ENCODE measurements around the gene THRB. TPM values are rescaled to one million over a fixed set of nuclear protein-coding genes. Genes with fewer than 3 reads are reported as not detected.
"Not testable (repeated sequence)": the region's sequence is repeated elsewhere in the genome, so short reads cannot be mapped to it uniquely, and the experiment has no call there.

THRB gene
- total RNA-seq, 1 donor from 2014 or later: 4.7 TPM

DNA sequence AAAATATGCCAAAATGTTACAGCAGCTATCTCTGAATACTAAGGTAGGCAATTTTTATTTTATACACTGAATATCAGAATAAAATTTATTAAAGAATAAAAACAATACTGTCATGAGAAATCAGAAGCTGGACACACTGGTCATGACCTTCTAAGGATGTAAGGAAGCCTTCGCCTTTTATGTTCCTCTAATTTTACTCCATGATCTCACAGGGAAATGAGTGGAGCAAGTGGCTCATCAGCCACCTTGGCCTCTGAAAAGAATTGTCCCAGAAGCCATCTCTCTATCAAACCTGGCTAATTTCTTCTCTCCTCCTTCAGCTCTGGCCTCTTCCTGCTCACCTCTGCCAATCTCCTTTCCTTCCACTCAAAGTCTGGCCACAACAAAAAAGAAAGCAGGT is 48.6 kb downstream of the THRB start:
- ATAC-seq: no peak

- ATAC-seq: no peak
These were observed 51.2 kb downstream of the THRB start for GRCh38 chr3:24443476-24443875.

DNA sequence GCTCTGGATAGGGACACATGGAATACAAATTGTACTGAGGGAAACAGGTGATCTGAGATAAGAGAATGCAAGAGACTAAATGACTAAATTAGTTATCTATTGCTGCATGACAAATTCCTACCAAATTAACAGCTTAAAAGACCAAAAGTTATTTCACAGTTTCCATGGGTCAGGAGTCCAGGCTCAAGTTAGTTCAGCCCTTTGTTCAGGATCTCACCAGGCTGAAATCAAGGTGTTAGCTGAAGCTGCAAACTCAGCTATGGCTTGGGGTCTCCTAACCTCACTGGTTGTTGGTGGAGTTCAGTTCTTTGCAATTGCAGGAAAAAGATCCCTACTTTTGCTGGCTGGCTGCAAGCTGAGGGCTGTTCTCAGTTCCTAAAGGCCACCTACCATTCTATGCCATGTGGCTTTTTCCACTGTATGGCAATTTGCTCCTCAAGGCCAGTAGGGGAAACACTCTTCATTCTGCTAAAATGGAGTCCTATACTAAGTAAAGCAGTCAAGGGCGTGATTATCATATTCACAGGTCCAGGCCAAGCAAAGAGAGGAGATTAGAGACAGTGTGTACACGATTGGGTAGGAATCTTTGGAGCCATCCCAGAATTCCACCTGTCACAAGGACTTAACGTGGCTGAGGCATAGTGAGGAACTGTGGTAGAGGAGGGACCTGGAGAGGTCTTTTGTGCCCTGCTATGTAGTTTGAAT is 53.7 kb downstream of the THRB start:
- ATAC-seq: no peak

DNA sequence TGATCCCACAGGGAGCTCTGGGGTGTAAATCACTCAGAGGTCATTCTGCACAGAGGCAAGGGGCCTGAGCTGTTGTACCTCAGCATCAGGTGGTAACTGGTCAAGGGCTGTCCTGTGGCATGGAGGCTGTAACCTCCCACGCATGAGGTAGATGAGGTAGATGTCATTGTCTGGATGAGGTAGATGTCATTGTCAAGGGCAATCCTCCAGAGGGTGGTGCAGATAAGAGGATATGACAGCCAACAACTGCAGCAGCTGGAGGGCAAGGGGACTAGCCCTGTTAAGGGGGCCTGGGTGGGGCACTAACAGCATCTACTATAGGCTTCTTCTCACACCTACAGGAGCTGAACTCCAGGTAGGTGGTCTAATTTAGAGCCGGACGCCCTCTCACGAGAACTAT is 55.6 kb downstream of the THRB start:
- no peak for ATAC-seq

- no peak for ATAC-seq
These were observed 57.3 kb downstream of the THRB start for GRCh38 chr3:24437326-24437725.

DNA sequence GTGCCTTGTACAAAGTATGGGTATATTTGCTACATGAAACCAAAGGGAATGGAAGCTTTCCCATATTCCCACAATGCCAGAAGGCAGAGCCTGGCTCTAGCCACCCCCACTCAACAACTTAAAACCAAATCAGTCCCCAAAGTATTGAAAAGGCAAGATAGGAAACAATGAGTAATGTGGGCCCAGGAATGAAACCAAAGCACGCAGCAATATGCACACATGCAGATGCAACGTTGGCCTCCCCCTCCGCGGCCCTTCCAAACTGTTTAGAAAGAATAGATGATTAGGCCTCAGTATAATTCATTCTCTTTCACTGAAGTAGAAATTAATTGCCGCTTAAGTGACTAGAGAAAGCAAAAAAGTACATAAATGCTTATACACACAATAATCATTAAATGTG is 59.1 kb downstream of the THRB start:
- ATAC-seq: no peak

DNA sequence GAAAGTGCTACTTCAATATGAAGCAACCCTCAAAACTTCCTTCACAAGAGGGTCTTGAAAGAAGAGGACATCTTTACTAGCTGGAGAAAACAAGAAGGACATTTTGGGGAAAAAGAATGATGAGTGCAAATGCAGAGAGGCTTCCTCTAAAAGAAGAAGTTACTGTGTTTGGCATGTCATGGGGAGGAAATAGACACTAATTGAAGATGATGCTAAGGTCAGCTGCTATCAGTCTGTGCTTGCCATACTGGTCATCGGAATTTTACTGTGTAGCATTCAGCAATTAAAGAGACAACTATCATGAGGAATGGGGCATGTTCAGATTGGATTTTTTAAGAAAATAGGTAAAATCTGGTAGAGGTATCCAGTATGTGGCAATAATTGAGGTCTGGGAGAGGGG is 60.0 kb downstream of the THRB start:
- ATAC-seq: no peak

- ATAC-seq: no peak
These were observed 60.6 kb downstream of the THRB start for GRCh38 chr3:24433838-24434591.

DNA sequence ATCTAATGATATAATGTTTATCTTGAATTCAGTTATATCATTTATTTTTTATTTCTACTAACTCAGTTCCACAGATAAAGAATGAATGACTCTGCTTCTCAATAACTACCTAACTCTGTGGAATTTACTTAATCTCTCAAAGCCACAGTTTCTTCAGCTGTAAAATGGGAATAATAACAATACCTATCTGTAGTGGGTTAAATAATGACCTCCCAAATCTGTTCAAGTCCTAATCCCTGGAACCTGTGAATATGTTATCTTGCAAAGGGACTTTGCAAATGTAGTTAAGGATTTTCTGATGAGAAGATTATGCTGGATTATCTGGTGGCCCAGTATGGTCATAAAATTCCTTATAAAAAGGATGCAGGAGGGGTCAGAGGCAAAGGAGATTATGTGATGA is 61.7 kb downstream of the THRB start:
- ATAC-seq: no peak

GRCh38 chr3:24428481-24428880 is 66.2 kb downstream of the THRB start:
- no peak for ATAC-seq

DNA sequence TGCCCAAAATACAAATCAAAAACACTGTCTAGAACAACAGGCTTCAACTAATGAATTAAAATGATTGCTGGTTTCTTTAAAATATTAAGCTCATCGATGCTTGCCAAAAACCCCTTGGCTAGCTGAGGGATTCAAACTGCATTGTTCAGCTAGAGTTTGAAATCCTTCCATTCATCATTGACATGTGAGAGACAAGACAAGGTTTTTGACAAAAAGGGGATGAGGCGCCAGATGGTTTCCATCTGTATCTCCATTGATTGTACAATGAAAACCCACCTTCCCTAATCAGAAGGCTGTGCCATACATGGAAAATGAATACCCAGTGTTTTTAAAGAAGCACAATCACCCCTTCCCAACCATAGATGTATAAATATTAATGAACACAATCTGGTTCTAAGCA is 67.8 kb downstream of the THRB start:
- ATAC-seq: no peak

GRCh38 chr3:24420829-24421228 is 73.8 kb downstream of the THRB start:
- not testable (repeated sequence) for ATAC-seq

DNA sequence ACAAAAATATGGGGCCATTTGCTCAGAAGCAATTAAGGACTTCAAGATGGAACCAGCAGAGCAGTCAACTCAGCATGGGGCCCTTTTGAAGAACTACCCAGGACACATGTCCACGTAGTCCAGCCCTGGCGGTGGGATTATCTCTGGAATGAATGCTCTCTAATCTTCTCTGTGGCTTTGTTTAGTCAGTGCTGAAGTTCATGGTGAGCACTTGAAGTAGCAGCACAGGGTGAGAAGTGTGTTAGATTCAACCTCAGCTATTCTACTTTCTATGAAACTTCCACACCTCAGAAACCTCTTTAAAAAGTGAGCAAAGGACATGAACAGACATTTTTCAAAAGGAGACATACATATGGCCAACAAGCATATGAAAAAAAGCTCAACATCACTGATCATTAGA is 74.4 kb downstream of the THRB start:
- ATAC-seq: no peak

DNA sequence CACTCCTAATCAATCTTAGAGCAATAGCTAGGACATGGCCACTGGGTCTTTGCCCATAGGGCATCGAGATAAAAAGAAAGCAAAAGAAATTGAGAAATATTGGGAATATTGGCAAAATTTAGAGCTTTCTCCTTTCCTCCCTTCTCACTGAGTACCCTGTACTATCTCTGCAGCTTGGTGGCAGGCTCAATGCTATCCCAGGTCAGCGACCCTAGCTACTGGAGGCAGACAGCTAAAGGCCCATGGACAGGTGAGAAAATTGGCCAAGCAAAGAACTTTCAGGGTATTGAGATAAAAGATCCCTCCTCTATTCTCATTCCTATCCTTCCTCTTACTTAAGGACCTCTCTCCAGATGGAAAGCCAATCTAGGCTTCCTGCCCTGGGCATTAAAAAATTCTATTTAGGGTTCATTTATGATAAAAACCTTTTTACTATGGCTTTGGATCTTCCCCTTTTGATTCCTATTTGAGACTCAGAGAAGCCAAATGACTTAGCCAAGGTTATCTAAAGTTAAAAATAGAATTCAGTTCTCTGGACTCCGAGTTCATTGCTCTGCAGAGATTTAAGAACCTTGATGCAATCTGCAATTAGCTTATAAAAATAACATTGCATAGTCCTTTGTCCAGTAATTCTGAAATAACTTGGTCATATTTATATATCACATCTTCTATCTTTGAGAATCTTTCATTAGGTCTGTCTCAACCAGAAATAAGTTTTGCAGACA is 75.4 kb downstream of the THRB start:
- no peak for ATAC-seq

- ATAC-seq: peak; percentile 62
These were observed 76.9 kb downstream of the THRB start for GRCh38 chr3:24417730-24418129.

GRCh38 chr3:24416224-24416623 is 78.4 kb downstream of the THRB start:
- ATAC-seq: peak; percentile 56

- ATAC-seq: no peak
These were observed 78.8 kb downstream of the THRB start for GRCh38 chr3:24415824-24416223.

DNA sequence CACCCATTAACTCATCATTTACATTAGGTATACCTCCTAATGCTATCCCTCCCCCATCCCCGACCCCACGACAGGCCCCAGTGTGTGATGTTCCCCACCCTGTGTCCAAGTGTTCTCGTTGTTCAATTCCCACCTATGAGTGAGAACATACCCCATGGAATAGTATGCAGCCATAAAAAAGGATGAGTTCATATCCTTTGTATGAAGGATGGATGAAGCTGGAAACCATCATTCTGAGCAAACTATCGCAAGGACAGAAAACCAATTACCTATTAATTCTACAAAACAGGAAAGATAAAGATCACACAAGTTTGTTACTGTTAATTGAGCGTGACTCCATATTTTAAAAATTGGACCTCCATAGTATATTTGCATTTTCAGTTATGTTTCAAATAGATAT is 81.0 kb downstream of the THRB start:
- ATAC-seq: not testable (repeated sequence)

GRCh38 chr3:24410860-24411259 is 83.8 kb downstream of the THRB start:
- ATAC-seq: no peak

GRCh38 chr3:24407980-24408680 is 86.5 kb downstream of the THRB start:
- ATAC-seq: no peak

DNA sequence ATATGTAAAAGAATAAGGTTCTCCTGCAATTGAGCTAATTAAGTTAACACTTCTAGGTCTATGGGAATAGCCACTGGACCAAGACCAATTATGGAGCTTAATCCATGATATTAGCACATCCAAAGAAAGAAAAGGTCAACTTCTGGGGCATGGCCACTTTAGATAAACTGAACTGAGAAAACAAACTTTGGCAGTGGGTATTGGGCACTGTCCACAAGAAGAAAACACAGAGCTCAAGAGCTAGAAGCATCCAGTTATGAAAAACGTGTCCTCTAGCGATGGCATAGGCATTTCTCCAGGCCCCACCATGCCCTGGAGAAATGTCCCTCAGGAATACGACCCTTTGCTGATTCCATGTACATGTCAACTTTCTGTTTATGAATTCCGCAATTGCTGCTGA is 87.8 kb downstream of the THRB start:
- ATAC-seq: no peak

DNA sequence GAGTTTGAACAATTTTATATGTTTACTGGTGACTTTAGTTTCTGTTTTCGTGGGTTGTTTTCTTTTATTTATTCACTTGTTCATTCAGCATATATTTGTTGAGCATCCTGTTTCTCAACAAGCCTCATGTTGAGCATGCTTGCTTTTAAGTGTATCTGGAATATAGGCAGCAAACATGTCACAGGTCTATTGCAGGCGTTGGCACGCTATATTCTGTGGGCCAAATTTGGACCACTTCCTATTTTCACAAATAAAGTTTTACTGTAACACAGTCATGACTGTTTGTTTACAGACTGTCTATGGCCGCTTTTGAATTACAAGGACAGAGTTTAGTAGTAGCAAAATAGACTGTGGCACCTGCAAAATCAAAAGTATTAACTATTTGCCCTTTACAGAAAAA is 89.6 kb downstream of the THRB start:
- ATAC-seq: no peak

DNA sequence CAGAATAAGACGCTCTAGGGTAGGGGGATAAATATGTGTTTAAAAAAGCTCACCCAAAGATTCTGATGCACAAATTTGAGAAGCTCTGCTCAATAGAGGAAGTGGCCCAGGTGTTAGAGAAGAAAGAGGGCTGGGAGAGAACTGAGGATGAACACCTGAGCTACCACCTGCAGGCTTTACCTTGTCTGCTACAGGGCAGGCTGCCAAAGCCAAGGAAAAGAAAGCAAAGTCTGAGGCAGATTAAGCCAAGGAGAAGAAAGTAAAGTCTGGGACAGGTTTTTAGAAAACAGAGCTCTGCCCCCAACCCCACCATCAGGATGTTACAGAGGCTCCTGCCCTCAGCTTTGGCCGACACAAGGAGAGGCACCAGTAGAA is 92.9 kb downstream of the THRB start:
- no peak for ATAC-seq

All from esophagus mucosa (tissue), 1 donor.